HG02885 (cell line): ENCODE data around the gene ACSM6.

ENCODE experiments used
- ATAC-seq: cut with Tn5 transposase; IDR thresholded peaks from one replicate; pipeline ENCODE4 v1.9.1; 2021; ENCODE audit warnings: mild to moderate bottlenecking; ENCODE audit not compliant: unreplicated experiment, poor library complexity

ACSM6 gene

DNA sequence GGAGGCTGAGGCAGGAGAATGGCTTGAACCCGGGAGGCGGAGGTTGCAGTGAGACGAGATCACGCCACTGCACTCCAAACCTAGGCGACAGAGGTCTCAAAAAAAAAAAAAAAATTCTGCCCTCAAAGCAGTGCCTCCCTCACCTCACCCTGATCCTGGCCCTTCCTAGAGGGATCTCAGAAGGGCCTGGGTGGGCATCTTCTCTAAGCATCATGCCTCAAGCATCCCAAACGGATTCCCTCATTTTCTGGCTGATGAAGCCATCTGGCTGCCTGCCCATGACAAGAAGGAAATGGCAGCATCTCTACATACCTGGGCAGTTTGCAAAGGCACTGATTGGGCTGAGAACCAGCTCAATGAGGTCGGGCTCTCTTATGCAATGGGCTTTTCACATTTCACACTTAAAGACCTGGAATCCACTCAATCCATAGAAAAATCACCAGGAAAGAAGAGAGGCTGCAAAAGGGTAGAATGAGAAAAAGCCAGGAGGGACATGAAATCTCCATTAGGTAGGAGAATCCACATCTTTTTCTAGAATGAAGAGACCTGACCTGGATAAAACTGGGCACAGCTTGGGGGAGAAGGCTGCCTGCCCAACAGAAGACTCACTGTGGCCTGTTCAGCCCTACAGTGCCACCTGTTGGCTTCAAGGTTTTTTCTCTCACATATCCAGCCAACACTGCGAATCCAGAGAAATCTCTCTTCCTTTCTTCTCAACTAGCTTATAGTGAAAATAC lies 48.7 kb downstream of the ACSM6 start:
- no peak for ATAC-seq

GRCh38 chr10:95243318-95243617 lies 49.2 kb downstream of the ACSM6 start:
- ATAC-seq: no peak

DNA sequence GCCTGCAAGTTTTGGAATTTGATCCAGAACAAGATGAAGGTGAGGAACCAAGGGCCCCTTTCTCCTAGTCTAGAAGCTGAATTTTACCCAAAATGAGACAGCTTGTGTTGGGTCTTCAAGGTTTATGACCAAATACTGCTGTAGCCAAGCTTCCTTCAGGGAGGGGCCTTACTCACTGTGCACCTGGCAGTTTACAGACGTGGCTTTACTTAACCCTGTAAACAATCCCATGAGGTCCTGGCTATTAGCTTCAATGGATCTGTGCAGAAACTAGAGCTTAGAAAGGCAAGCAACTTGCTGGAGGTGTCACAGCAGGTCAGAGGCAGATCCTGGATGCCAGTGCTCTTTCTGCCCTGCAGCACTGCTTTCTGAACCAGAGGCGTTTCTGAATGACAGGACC lies 50.1 kb downstream of the ACSM6 start:
- ATAC-seq: no peak

- peak; percentile 91 for ATAC-seq
Measured at GRCh38 chr10:95245425-95246055, 51.5 kb downstream of the ACSM6 start.

- peak; percentile 32 for ATAC-seq
Measured at GRCh38 chr10:95246582-95247051, 52.6 kb downstream of the ACSM6 start.

GRCh38 chr10:95247200-95247880 lies 53.3 kb downstream of the ACSM6 start:
- no peak for ATAC-seq

DNA sequence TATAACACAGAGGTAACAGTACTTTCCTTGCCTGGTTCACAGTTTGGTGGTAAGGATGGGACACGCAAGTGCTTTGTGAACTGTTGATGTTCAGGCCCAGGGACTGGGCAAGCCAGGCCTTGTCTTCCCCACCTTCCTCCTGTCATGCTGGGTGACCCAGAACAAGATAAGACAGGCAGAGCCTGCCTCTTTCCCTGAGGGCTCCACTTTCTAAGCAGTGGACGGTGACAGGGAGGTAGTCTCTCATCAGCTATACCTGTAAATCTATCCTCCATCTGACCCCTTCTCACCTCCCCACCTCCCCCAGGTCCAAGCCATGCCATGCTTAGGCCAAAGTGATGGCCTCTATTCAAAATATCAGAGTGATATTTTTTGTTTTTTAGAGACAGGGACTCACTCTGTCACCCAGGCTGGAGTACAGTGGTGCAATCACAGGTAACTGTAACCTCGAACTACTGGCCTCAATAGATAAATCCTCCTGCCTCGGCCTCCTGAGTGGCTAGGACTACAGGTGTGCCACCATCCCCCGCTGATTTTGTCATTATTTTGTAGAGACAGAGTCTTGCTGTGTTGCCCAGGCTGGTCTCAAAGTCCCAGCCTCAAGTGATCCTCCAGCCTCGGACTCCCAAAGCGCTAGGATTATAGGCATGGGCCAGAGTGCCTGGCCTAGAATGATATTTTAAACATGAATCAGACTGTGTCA lies 54.0 kb downstream of the ACSM6 start:
- no peak for ATAC-seq

DNA sequence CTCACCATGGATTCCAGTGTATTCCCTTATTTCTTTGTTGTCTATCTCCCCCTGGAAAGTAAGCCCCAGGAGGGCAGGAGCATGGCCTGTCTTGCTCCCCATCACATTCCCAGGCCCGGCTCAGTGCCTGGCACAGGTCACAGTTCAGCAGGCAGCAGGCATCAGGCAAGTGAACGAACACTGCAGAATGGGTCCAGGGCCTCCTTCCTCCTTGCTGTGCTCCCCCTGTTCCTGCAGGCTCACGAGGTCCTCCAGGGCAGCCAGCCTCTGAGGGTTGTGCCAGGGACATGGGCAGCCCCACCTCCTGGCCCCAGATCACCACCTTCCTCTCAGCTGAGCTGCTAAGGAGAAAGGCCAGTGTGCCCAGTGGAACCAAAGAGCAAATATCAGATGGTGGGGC lies 55.0 kb downstream of the ACSM6 start:
- ATAC-seq: no peak

DNA sequence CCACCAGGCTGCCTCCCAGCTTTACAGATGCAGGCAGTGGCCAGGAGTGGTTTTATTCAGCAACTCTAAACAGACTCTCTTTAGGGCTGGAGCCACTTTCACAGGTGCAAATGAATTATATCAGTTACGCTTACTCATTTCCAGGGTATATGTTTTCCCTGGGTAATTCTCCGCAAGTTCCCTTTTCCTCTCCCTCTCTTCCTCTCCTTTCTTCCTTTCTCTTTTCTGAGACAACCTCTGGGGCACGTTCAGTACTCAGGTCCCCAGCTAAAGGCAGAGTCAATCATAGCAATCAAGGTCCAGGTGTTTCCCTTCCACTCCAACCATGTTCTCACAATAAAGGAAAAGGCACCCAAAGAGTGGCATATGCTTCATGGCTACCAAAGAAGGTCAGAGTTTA lies 55.4 kb downstream of the ACSM6 start:
- ATAC-seq: no peak

DNA sequence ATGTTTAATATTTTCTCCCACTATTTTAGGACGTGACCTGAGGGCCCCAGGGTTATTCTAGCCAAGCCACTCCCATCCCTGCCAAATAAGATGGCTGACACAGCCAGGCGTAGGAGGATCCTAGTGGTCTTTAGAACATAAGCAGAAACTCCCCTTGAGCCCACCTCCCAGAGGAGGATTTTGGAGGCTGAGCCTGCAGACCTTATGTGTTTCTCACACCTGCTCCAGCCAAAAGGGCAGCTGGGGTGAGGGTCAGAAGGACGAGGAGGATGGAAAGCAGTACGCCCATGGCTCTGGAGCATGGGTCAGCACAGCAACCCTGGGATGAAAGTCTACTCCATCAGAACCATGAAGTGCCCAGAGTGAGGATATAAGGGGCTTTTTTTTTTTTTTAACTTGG lies 56.8 kb downstream of the ACSM6 start:
- ATAC-seq: no peak

- no peak for ATAC-seq
Measured at GRCh38 chr10:95253007-95253406, 59.0 kb downstream of the ACSM6 start.

- ATAC-seq: no peak
Measured at GRCh38 chr10:95253686-95254085, 59.6 kb downstream of the ACSM6 start.

DNA sequence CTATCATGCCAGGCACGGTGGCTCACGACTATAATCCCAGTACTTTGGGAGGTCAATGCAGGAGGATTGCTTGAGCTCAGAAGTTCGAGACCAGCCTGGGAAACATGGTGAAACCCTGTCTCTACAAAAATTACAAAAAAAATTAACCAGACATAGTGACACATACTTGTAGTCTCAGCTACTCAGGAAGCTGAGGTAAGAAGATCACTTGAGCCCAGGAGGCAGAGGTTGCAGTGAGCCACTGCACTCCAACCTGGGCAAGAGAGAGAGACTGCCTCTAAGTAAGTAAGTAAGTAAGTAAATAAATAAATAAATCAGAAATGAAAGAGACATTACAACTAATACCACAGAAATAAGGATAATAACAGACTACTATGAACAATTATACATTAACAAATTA lies 60.6 kb downstream of the ACSM6 start:
- peak; percentile 54 for ATAC-seq

GRCh38 chr10:95256268-95256667 lies 62.2 kb downstream of the ACSM6 start:
- ATAC-seq: no peak

DNA sequence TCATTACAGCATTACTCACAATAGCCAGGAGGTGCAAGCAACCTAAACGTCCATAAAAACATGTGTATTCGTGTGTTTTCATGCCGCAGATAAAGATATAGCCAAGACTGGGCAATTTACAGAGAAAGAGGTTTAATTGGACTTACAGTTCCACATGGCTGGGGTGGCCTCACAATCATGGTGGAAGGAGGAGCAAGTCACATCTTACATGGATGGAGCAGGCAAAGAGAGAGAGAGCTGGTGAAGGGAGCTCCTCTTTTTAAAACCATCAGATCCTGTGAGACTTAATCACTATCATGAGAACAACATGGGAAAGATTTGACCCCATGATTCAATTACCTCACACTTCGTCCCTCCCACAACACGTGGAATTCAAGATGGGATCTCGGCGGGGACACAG lies 63.8 kb downstream of the ACSM6 start:
- ATAC-seq: no peak

DNA sequence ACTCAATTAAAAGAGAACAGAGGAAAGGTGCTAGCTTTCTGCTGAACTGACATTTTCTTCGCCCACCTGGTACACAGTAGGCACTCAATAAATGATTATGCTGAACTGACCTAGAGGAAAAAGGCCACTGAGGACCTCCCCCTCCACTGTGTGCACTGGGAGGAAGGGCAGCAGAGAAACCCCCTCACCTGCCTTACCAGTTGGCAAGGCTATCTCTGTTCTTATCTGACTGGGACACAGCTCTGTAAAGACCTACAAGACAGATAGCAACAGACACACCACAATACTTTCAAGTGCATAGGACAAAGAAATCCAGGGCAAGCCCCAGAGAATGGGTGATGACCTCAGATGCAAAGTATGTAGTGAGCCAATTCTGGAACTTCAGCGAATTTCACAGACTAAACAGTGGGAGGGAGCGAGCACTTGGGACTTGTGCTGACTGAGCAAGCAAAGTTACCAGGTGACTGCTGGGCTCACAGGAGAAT lies 66.4 kb downstream of the ACSM6 start:
- ATAC-seq: peak; percentile 76

GRCh38 chr10:95260909-95261552 lies 67.0 kb downstream of the ACSM6 start:
- no peak for ATAC-seq

GRCh38 chr10:95261926-95262325 lies 67.9 kb downstream of the ACSM6 start:
- ATAC-seq: no peak

- ATAC-seq: no peak
Measured at GRCh38 chr10:95262763-95263518, 68.9 kb downstream of the ACSM6 start.

DNA sequence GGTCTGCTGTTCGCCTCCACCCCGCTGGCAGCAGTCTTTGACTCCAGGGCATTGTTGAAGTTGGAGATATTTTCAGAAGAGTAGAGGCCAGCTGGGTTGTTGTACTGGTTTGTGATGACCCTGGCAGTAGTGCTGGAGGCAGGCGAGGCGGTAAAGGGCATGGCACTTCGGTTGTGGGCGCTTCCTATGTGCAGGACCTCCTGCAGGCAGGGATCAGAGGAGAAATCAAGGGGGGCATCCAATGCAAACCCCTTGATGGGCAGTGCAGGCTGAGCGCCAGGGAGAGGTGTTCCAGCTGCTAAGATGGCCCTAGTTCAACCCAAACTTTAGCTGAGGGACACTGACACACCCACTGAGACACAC lies 69.8 kb downstream of the ACSM6 start:
- ATAC-seq: no peak
